ENCODE measurements around the gene GHR.

The GHR gene

DNA sequence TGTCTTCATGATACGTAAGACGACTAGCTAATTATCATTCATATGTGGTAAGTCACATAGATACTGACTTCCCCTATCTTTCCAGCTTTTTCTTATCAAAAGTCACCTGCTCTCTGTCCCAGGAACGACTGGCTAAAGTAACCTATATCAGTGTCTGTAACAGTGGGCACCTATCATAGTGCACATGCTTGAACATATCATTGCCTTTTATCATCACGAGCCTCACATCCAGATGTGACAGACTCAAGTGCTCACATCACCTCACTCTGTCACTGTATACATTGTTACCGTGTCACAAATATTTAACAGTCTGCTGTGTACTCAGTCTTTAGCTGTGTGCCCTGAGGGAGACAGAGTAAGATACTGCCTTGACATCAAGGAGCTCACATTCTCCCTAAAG is 208.0 kb downstream of the GHR start:
- ChIA-PET CTCF (interaction anchor here (0.7 to 1.7 kb wide), 3 partner anchors 21 to 258 kb away, joined by 3 to 8 read pairs (median 3); no protein-coding TSS in a partner anchor), POLR2A (no interaction called here)
- Histone ChIP-seq H3K36me3 (ENCODE audit: control insufficient read depth in 2 of 2, insufficient read depth in 1 of 2, low read length in 2 of 2) (no peaks in the 10 kb centered on the region), H3K4me1 (ENCODE audit: control insufficient read depth, insufficient read depth, low read length) (peaks cover 8% of the 10 kb centered on the region), H3K9me3 (ENCODE audit: control insufficient read depth, insufficient read depth, low read depth, low read length) (no peaks in the 10 kb centered on the region), H3K4me3 (ENCODE audit: low read depth, low read length) (no peak overlapping the region), H3K27ac (ENCODE audit: extremely low read depth, low read depth, low read length) (no peak overlapping the region)
- no peak for TF ChIP-seq SCRT2 (tag by site-specific recombination; IDR thresholded peaks at IDR 0.05)
- TF ChIP-seq, protein P1, sequence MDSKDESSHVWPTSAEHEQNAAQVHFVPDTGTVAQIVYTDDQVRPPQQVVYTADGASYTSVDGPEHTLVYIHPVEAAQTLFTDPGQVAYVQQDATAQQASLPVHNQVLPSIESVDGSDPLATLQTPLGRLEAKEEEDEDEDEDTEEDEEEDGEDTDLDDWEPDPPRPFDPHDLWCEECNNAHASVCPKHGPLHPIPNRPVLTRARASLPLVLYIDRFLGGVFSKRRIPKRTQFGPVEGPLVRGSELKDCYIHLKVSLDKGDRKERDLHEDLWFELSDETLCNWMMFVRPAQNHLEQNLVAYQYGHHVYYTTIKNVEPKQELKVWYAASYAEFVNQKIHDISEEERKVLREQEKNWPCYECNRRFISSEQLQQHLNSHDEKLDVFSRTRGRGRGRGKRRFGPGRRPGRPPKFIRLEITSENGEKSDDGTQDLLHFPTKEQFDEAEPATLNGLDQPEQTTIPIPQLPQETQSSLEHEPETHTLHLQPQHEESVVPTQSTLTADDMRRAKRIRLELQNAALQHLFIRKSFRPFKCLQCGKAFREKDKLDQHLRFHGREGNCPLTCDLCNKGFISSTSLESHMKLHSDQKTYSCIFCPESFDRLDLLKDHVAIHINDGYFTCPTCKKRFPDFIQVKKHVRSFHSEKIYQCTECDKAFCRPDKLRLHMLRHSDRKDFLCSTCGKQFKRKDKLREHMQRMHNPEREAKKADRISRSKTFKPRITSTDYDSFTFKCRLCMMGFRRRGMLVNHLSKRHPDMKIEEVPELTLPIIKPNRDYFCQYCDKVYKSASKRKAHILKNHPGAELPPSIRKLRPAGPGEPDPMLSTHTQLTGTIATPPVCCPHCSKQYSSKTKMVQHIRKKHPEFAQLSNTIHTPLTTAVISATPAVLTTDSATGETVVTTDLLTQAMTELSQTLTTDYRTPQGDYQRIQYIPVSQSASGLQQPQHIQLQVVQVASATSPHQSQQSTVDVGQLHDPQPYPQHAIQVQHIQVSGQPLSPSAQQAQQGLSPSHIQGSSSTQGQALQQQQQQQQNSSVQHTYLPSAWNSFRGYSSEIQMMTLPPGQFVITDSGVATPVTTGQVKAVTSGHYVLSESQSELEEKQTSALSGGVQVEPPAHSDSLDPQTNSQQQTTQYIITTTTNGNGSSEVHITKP (tag by site-specific recombination; IDR thresholded peaks at IDR 0.05): no peak
- TF ChIP-seq ZNF394 (tag by site-specific recombination; IDR thresholded peaks at IDR 0.05; ENCODE audit: borderline replicate concordance): no peak
- no peak for TF ChIP-seq ZNF214 (tag by site-specific recombination; IDR thresholded peaks at IDR 0.05; ENCODE audit: borderline replicate concordance)
- TF ChIP-seq, protein P2, sequence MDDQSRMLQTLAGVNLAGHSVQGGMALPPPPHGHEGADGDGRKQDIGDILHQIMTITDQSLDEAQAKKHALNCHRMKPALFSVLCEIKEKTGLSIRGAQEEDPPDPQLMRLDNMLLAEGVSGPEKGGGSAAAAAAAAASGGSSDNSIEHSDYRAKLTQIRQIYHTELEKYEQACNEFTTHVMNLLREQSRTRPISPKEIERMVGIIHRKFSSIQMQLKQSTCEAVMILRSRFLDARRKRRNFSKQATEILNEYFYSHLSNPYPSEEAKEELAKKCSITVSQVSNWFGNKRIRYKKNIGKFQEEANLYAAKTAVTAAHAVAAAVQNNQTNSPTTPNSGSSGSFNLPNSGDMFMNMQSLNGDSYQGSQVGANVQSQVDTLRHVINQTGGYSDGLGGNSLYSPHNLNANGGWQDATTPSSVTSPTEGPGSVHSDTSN (CRISPR knock-in tag; IDR thresholded peaks at IDR 0.05): no peak

DNA sequence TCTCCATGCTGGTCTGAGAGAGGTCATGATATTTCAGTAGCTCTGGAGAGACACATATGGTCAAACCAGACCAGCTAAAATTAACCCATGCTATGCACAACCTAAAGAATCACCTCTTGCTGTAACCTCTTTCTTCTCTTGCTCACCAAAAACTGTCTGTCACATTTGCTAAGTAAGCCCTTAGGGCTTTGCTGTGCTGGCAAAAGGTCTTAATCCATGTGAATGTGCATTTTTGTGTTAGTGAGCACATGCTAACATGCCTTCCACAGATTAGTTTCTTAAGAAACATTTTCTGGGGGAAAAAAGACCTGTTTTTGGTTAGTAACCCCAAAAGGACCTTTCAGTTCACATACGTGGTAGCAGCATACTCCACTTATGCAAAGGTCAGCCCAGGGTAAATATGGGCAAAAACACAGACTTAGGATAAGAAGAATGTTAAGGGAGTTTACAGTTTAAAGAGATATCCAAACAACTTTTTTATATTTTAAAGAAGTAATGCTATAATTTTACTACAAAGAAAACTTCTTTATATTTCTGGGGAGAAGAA is 209.2 kb downstream of the GHR start:
- POLR2A ChIA-PET: no interaction called here
- no peak overlapping the region for H3K4me3 ChIP-seq (ENCODE audit: low read depth, low read length)
- TF ChIP-seq, protein P3, sequence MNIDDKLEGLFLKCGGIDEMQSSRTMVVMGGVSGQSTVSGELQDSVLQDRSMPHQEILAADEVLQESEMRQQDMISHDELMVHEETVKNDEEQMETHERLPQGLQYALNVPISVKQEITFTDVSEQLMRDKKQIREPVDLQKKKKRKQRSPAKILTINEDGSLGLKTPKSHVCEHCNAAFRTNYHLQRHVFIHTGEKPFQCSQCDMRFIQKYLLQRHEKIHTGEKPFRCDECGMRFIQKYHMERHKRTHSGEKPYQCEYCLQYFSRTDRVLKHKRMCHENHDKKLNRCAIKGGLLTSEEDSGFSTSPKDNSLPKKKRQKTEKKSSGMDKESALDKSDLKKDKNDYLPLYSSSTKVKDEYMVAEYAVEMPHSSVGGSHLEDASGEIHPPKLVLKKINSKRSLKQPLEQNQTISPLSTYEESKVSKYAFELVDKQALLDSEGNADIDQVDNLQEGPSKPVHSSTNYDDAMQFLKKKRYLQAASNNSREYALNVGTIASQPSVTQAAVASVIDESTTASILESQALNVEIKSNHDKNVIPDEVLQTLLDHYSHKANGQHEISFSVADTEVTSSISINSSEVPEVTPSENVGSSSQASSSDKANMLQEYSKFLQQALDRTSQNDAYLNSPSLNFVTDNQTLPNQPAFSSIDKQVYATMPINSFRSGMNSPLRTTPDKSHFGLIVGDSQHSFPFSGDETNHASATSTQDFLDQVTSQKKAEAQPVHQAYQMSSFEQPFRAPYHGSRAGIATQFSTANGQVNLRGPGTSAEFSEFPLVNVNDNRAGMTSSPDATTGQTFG (tag by site-specific recombination; IDR thresholded peaks at IDR 0.05; ENCODE audit: borderline replicate concordance): no peak
- TF ChIP-seq ZNF830 (tag by site-specific recombination; IDR thresholded peaks at IDR 0.05; ENCODE audit: low read depth) (no peak), ZFP41 (tag by site-specific recombination; IDR thresholded peaks at IDR 0.05; ENCODE audit: borderline replicate concordance) (no peak), ZNF555 (tag by site-specific recombination; conservative IDR thresholded peaks at IDR 0.05) (no peak), ZNF266 (tag by site-specific recombination; IDR thresholded peaks at IDR 0.05; ENCODE audit: low read depth) (no peak), ZNF585B (tag by site-specific recombination; IDR thresholded peaks at IDR 0.05) (no peak), ZNF548 (tag by site-specific recombination; IDR thresholded peaks at IDR 0.05) (no peak), ZNF433 (tag by site-specific recombination; IDR thresholded peaks at IDR 0.05; ENCODE audit: low read depth) (no peak), FEZF1 (tag by site-specific recombination; IDR thresholded peaks at IDR 0.05) (no peak), ZFP69B (tag by site-specific recombination; IDR thresholded peaks at IDR 0.05) (no peak), BCL11A (tag by site-specific recombination; IDR thresholded peaks at IDR 0.05; ENCODE audit: low read depth) (no peak), EGR2 (tag by site-specific recombination; IDR thresholded peaks at IDR 0.05; ENCODE audit: low read depth) (no peak), ZNF521 (tag by site-specific recombination; IDR thresholded peaks at IDR 0.05) (no peak), ZNF654 (tag by site-specific recombination; IDR thresholded peaks at IDR 0.05; ENCODE audit: low read depth) (no peak), ZIC2 (tag by site-specific recombination; IDR thresholded peaks at IDR 0.05) (no peak), GLIS2 (tag by site-specific recombination; IDR thresholded peaks at IDR 0.05) (no peak)
- H3K4me1 ChIP-seq (ENCODE audit: control insufficient read depth, insufficient read depth, low read length): peaks cover 8% of the 10 kb centered on the region
- CTCF ChIA-PET: interaction anchor here (1.1 kb wide), 1 partner anchor 73 kb away, joined by 3 read pairs; no protein-coding TSS in a partner anchor
- no peaks in the 10 kb centered on the region for H3K36me3 ChIP-seq (ENCODE audit: control insufficient read depth in 2 of 2, insufficient read depth in 1 of 2, low read length in 2 of 2)
- no peaks in the 10 kb centered on the region for H3K9me3 ChIP-seq (ENCODE audit: control insufficient read depth, insufficient read depth, low read depth, low read length)
- no peak overlapping the region for H3K27ac ChIP-seq (ENCODE audit: extremely low read depth, low read depth, low read length)
